HUES48 (cell line): ENCODE data around the gene AXDND1.

Experiments used
- H3K27ac ChIP-seq: one replicate; pipeline ENCODE4 v1.7.0; 2013; ENCODE audit warnings: low read depth, low read length, inconsistent platforms
- H3K27me3 ChIP-seq: 2 replicates; pipeline ENCODE4 v1.6.1; 2013; ENCODE audit warnings: mild to moderate bottlenecking, low read length; ENCODE audit not compliant: control insufficient read depth, insufficient read depth
- H3K36me3 ChIP-seq: 2 replicates; pipeline ENCODE4 v1.6.1; 2013; ENCODE audit warnings: low read length; ENCODE audit not compliant: control insufficient read depth, insufficient read depth
- H3K4me1 ChIP-seq: 2 replicates; pipeline ENCODE4 v1.6.1; 2013; ENCODE audit warnings: mild to moderate bottlenecking, low read length; ENCODE audit not compliant: control insufficient read depth, insufficient read depth
- H3K4me3 ChIP-seq: 2 replicates; pipeline ENCODE4 v1.5.1; 2013; ENCODE audit warnings: mild to moderate bottlenecking, low read depth, low read length
- H3K9ac ChIP-seq: 2 replicates; pipeline ENCODE4 v1.6.1; 2013; ENCODE audit warnings: mild to moderate bottlenecking, low read depth, low read length, moderate library complexity
- H3K9me3 ChIP-seq: 2 replicates; pipeline ENCODE4 v1.6.1; 2013; ENCODE audit warnings: low read length; ENCODE audit not compliant: control insufficient read depth, insufficient read depth

Gene AXDND1, protein sequence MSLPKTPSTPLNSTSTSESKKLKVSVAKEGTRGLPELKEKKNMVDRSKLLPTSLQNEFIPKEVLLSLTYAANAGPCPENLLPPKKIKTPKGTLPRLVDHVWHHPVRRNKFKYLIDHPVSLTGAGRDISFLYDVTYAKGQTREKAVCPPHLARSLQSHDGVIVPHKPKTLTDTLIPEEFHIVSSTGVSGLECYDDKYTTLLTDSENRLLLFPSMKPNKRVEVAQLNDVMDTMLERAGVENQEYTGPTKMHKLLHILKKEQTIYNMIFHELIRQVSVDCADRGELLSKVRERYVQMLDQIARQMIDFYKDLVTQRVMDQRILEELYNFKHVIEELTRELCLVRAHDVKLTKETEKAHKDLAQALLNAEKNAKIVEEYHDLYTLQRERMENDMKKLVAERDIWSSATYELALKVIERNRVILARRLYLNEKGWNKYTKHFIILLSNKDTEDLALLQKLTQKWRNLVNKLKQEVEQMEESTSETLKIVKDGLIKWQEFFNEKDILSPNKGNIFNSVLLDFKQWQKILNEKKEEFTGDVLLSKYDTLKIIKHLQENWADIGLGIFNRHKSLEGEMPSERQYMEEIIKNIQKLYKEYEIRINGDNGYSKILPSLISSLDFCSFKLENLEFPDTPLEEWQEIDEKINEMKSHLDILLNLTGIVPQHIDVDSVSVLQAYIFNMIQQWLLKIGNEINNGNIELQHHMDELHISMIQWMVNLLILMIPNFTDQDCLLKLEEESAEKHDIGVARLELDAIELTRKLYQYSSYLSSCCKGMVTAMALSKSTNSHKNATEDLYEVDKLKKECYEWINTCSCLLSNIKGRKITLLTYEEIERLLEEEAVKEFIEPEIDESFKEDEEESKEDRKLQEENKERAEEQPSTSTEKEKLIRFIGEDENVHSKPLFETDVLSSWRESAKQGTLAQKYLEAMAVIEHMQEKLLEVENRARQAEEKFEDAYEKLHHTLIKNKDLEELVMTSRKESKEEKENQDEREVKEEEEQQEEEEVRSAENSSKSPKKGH

DNA sequence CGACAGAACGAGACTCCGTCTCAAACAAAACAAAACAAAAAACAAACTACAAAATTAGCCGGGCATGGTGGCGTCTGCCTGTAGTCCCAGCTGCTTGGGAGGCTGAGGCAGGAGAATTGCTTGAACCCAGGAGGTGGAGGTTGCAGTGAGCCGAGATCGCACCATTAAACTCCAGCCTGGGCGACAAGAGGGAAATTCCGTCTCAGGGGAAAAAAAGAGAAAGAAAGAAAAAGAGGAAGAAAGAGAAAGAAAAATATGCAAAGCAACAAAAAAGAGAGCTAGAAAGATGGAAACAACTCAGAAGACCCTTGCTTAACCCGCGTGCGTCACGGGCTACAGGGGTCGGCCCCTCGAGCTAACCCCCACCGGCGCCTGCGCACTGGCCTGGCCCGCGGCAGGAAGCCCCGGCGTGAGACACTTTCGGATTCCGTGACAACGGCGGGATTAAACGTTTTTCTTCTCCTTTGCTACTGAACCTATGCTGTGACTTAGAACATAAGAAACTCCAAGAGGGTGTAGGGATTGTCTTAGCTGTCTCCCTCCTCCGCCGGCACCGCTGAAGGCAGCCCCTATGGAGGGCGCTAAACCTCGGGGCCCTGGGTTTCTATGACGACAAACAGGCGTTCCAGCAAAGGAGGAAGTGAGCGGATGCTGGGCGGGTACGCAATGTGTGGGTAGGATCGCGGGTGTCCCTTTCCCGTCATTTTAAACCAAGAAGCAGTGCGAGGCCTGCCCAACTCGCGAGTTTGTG lies at the start of gene AXDND1:
Gene AXDND1, plus strand, starts transcription at position 630 of the 751 bp plus-strand sequence. CDS start 539 bp downstream, outside the sequence.
- Histone ChIP-seq H3K9ac (peak within 1 kb of the TSS; percentile 93), H3K4me3 (peak within 1 kb of the TSS; percentile 78), H3K27ac (peak within 1 kb of the TSS; percentile 95), H3K4me1 (no peaks in the 10 kb centered on the region), H3K9me3 (no peaks in the 10 kb centered on the region), H3K36me3 (no peaks in the 10 kb centered on the region), H3K27me3 (no peaks in the 10 kb centered on the region)

DNA sequence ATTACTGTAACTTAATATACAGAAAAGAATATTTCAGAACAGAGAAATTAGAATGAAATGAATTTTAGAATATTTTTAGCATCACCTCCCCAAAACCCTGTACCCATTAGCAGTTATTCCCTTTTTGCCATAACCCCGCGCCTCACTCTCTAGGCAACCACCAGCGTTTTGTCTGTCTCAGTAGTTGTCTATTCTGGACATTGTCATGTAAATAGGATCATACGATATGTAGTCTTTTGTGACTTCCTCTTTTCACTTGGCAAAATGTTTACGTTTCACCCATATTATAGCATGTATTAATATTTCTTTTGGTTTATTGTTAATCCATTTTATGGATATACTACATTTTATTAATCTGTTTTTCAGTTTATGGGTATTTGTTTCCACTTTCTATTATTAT lies 47.3 kb upstream of the AXDND1 start:
- Histone ChIP-seq H3K9me3 (no peaks in the 10 kb centered on the region), H3K36me3 (no peaks in the 10 kb centered on the region), H3K4me3 (no peak overlapping the region), H3K9ac (no peak overlapping the region), H3K27ac (no peak overlapping the region), H3K4me1 (peaks cover 4% of the 10 kb centered on the region; the same call in 1 of the 2 replicates), H3K27me3 (no peaks in the 10 kb centered on the region)

DNA sequence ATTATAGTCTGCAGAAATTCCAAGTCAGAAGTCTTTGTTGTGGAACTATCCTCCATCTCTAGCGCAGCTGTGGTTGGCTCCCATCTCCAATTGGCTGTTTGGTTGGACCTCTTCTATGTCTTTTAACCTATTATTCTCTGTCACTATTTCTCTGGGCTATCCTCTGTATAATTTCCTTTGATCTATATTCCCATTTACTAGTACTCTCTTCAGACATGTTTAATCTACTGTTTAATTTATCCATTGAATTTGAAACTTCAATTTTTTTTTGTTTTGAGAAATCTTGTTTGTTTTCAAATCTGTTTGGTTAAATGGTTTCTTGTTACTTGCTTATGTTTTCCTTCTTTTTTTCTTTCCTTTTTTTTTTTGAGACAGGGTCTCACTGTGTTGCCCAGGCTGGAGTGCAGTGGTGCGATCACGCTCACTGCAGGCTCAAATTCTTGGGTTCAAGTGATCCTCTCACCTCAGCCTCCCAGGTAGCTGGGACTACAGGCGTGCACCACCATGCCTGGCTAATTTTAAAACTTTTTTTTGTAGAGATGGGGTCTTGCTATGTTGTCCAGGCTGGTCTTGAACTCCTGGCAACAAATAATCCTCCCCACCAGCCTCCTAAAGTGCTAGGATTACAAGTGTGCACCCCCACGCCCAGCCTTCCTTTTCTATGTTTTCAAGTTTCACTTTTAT lies 44.1 kb upstream of the AXDND1 start:
- H3K27ac ChIP-seq, result no peak overlapping the region
- no peaks in the 10 kb centered on the region for H3K36me3 ChIP-seq
- no peak overlapping the region for H3K9ac ChIP-seq
- H3K4me1 ChIP-seq, result peaks cover 4% of the 10 kb centered on the region; the same call in 1 of the 2 replicates
- H3K4me3 ChIP-seq, result no peak overlapping the region
- no peaks in the 10 kb centered on the region for H3K27me3 ChIP-seq
- no peaks in the 10 kb centered on the region for H3K9me3 ChIP-seq

DNA sequence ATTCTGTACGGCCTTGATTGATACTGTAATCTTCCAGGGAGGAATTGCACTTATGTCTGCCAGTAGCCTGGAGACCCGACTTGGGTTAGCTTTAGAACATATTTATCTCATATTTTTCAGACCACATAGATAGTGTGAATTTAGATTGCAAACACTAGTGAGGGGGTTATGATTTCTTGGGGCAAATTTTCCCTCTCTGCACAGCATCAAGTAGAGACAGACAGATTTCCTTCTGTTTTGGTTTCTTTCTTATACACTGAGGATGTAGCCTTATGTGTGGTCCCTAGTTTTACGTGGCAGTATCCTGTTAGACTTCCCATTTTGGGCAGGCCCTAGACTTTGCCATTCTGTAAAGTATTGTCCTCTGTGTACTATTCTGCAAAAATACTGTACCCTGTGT lies 43.2 kb upstream of the AXDND1 start:
- no peaks in the 10 kb centered on the region for H3K36me3 ChIP-seq
- no peak overlapping the region for H3K4me3 ChIP-seq
- no peak overlapping the region for H3K9ac ChIP-seq
- no peak overlapping the region for H3K27ac ChIP-seq
- peaks cover 4% of the 10 kb centered on the region; the same call in 1 of the 2 replicates for H3K4me1 ChIP-seq
- no peaks in the 10 kb centered on the region for H3K27me3 ChIP-seq
- H3K9me3 ChIP-seq, result no peaks in the 10 kb centered on the region

DNA sequence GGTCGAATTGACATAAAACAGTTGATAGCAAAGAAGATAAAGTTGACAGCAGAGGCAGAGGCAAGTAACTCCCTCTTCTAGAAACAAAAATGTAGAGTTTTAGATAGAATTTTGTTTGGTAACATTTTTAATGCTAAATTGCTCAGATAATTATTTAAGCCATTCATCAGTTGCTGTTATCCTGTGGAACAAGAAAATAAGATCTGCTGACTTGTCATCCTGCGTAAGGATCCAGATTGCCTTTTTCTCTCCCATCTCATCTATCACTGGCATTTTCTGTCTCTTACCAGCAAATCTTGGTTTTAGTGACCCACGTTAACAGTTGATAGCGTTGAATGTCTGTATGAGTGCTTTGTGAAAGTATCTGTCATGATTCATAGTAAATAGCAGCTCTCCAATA lies 42.3 kb upstream of the AXDND1 start:
- Histone ChIP-seq H3K4me3 (no peak overlapping the region), H3K9me3 (no peaks in the 10 kb centered on the region)

DNA sequence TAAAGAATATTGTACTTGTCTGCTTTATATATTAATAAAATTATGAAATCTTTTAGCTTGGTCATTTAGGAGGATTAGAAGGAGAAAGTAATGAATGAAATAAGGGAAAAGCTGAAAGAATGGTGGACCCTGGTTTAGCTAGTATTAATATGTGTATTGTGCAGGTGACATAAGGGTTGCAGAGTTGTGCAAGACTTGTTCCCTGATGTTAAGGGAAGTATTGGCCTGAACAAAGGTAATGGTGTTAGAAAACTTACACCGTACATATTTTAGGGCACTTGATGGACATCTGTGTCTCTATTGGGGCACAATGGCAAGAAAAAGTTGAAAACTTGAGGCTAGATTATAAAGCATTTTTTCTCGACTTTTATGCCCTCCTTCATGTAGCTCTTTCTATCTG lies 39.9 kb upstream of the AXDND1 start:
- H3K4me1 ChIP-seq, result no peaks in the 10 kb centered on the region
- H3K36me3 ChIP-seq, result no peaks in the 10 kb centered on the region
- no peak overlapping the region for H3K4me3 ChIP-seq
- H3K27me3 ChIP-seq, result no peaks in the 10 kb centered on the region
- H3K9me3 ChIP-seq, result no peaks in the 10 kb centered on the region
- no peak overlapping the region for H3K27ac ChIP-seq
- no peak overlapping the region for H3K9ac ChIP-seq

More for the DNA sequence above, 42.3 kb upstream of the AXDND1 start:
- Histone ChIP-seq H3K27me3 (no peaks in the 10 kb centered on the region), H3K9ac (no peak overlapping the region), H3K4me1 (peaks cover 4% of the 10 kb centered on the region; the same call in 1 of the 2 replicates), H3K36me3 (no peaks in the 10 kb centered on the region), H3K27ac (no peak overlapping the region)

DNA sequence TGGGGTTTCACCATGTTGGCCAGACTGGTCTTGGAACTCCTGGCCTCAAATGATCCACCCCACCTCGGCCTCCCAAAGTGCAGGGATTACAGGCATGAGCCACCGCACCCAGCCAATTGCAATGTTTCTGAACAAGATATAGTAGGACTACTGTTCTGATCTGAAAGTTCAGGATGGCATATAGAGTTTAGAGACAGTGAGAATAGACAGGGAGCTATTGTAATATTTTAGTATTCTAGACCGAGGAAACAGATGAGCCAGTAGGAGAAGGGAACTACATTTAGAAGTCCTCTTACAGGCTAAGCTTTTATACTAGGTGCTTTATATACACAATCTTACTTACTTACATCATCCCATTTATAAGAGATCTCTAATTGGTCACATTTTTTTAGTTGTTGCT lies 39.0 kb upstream of the AXDND1 start:
- H3K9ac ChIP-seq, result no peak overlapping the region
- no peaks in the 10 kb centered on the region for H3K27me3 ChIP-seq
- H3K27ac ChIP-seq, result no peak overlapping the region
- H3K4me1 ChIP-seq, result no peaks in the 10 kb centered on the region
- no peak overlapping the region for H3K4me3 ChIP-seq
- no peaks in the 10 kb centered on the region for H3K9me3 ChIP-seq
- H3K36me3 ChIP-seq, result no peaks in the 10 kb centered on the region

DNA sequence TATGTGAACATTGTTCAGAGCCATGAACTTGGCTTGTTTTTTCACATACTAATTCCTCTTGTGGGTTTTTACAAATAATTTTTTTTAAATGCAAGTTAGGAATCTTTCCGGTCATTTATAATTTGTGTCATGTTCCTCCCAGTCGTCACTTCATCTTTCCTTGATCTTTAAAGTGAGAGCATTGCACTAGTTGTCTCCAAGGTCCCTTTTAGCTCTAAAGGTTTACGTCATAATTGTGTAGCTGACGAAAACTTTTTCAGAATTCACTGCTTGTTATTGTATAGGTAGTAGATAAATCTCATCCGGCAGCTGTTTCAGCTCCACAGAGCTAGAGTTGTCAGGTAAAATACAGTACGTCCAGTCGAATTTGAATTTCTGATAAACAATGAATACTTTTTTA lies 38.6 kb upstream of the AXDND1 start:
- no peak overlapping the region for H3K4me3 ChIP-seq
- no peaks in the 10 kb centered on the region for H3K27me3 ChIP-seq
- H3K27ac ChIP-seq, result no peak overlapping the region
- no peak overlapping the region for H3K9ac ChIP-seq
- no peaks in the 10 kb centered on the region for H3K4me1 ChIP-seq
- H3K36me3 ChIP-seq, result no peaks in the 10 kb centered on the region
- H3K9me3 ChIP-seq, result no peaks in the 10 kb centered on the region

DNA sequence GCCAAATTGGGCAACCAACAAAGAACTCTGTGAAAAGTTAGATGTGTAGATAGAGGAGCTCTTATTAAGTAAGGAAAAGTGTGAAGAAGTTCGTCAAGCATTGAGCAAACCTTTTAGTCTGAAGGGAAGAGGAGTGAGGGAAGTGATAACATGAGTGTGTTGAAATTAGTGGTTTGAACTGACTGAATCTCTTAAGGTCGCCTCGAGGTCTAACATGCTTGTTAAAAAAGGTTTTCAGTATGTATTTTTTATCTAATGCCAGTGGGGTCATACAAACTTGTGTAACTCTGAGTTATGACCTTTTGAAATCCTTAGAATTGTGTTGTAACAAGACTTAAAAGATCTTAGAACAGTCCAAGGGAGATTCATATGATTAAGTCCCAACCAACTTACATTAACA lies 38.1 kb upstream of the AXDND1 start:
- no peak overlapping the region for H3K9ac ChIP-seq
- no peaks in the 10 kb centered on the region for H3K4me1 ChIP-seq
- no peak overlapping the region for H3K27ac ChIP-seq
- no peaks in the 10 kb centered on the region for H3K9me3 ChIP-seq
- H3K27me3 ChIP-seq, result no peaks in the 10 kb centered on the region
- no peak overlapping the region for H3K4me3 ChIP-seq
- no peaks in the 10 kb centered on the region for H3K36me3 ChIP-seq

DNA sequence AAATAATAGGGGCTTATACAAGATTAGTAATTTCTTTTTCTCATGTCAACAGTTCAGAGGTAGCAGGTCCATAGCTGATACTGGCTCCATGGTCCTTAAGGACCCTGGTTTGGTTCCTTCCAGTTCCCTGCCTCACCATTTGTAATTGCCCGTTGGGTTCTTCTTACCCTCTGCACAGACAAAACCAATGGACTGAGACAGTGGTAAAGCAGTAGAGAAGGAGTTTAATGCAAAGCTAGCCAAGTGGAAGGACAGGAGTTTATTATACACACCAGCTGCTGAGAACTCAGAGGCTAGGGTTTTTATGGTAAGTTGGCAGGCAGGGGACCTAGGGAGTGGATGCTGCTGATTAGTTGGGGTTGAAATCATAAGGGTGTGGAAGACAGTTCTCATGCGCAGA lies 35.9 kb upstream of the AXDND1 start:
- H3K27ac ChIP-seq, result no peak overlapping the region
- no peak overlapping the region for H3K9ac ChIP-seq
- no peak overlapping the region for H3K4me3 ChIP-seq
- no peaks in the 10 kb centered on the region for H3K9me3 ChIP-seq
- no peaks in the 10 kb centered on the region for H3K36me3 ChIP-seq
- H3K4me1 ChIP-seq, result no peaks in the 10 kb centered on the region
- H3K27me3 ChIP-seq, result no peaks in the 10 kb centered on the region
